ENCODE results near the gene MACROD2.

- TF ChIP-seq CTCF (IDR thresholded peaks at IDR 0.05) (no peak), POLR2A (IDR thresholded peaks at IDR 0.05) (no peak)
Observed at GRCh38 chr20:15528391-15529111, 1533.2 kb downstream of the MACROD2 start.

All from suprapubic skin (tissue), 3 donors.